Vagina (tissue), 2 donors: ENCODE measurements around the gene ELP4. TPM values are rescaled to one million over a fixed set of nuclear protein-coding genes. Genes with fewer than 3 reads are reported as not detected.
"Not testable (repeated sequence)": the region's sequence is repeated elsewhere in the genome, so short reads cannot be mapped to it uniquely, and the experiment has no call there.

Experiments
- DNase-seq, 2 donors: peaks; one replicate each; pipeline ENCODE4 v3.0.0-alpha.2; 2017; ENCODE audit errors: extremely low spot score in 2 of 2
- H3K27ac ChIP-seq: fragments of 200-600 bp; sonication (generic); one replicate; pipeline ENCODE4 v1.5.1; 2019
- H3K27me3 ChIP-seq: fragments of 200-600 bp; sonication (generic); one replicate; pipeline ENCODE4 v1.5.1; 2019
- H3K36me3 ChIP-seq, 2 donors: fragments of 200-600 bp; sonication (generic); one replicate each; pipeline ENCODE4 v1.5.1; 2017 to 2019
- H3K4me1 ChIP-seq: fragments of 200-600 bp; sonication (generic); one replicate; pipeline ENCODE4 v1.5.1; 2019
- H3K4me3 ChIP-seq, 2 donors: fragments of 200-600 bp; sonication (generic); 1 replicate in 1 of 2; 2 replicates in 1 of 2; pipeline ENCODE4 v1.5.1; 2016 to 2019
- H3K9me3 ChIP-seq: fragments of 200-600 bp; sonication (generic); one replicate; pipeline ENCODE4 v1.5.1; 2019
- CTCF ChIP-seq, 3 experiments: fragments of 450-650 bp in 2 of 3; fragments of 200-600 bp in 1 of 3; sonication (generic) in 1 of 3; IDR thresholded peaks; one replicate each; pipeline ENCODE4 v1.5.1; 2017 to 2019; ENCODE audit warnings: antibody characterized with exemption in 3 of 3, mild to moderate bottlenecking in 2 of 3, moderate library complexity in 2 of 3
- POLR2A ChIP-seq, 2 donors: fragments of 450-650 bp; IDR thresholded peaks; one replicate each; pipeline ENCODE4 v1.6.1; 2017; ENCODE audit warnings: antibody characterized with exemption in 2 of 2, mild to moderate bottlenecking in 2 of 2, moderate library complexity in 2 of 2
- POLR2AphosphoS5 ChIP-seq, 2 donors: sonication (generic); formaldehyde crosslinking; IDR thresholded peaks; one replicate each; pipeline ENCODE4 v1.9.0; 2017; ENCODE audit warnings: antibody characterized with exemption in 2 of 2, mild to moderate bottlenecking in 2 of 2, low read depth in 1 of 2; ENCODE audit not compliant: insufficient read depth in 1 of 2
- intact Hi-C: fragments of 100-400 bp; cut with DNase I; formaldehyde crosslinking; loops from one replicate; pipeline ENCODE4 v1.15.1; 2023
- total RNA-seq: library from RNA; depleted of rRNA; stranded (reverse); fragments of >200 nt; gene quantifications from one replicate; pipeline ENCODE4 v1.2.3, GENCODE V29; 2016

ELP4 gene
- total RNA-seq, 1 donor from 2014 or later: 23.3 TPM

GRCh38 chr11:31690041-31690440, 180.5 kb downstream of the ELP4 start:
- no peaks in the 10 kb centered on the region for H3K9me3 ChIP-seq
- H3K4me1 ChIP-seq: no peaks in the 10 kb centered on the region
- intact Hi-C loops: no loop called here
- DNase-seq: no peak
- H3K36me3 ChIP-seq: no peaks in the 10 kb centered on the region
- no peak overlapping the region for H3K27ac ChIP-seq
- no peaks in the 10 kb centered on the region for H3K27me3 ChIP-seq
- no peak for TF ChIP-seq POLR2A (IDR thresholded peaks at IDR 0.05)
- TF ChIP-seq CTCF (IDR thresholded peaks at IDR 0.05): no peak
- TF ChIP-seq POLR2AphosphoS5 (IDR thresholded peaks at IDR 0.05; ENCODE audit: insufficient read depth in 1 of 2, low read depth in 1 of 2): no peak
- no peak overlapping the region for H3K4me3 ChIP-seq

GRCh38 chr11:31690516-31690915, 180.9 kb downstream of the ELP4 start:
- intact Hi-C loops: no loop called here
- H3K36me3 ChIP-seq: no peaks in the 10 kb centered on the region
- H3K9me3 ChIP-seq: no peaks in the 10 kb centered on the region
- DNase-seq: no peak
- no peak overlapping the region for H3K27ac ChIP-seq
- no peak overlapping the region for H3K4me3 ChIP-seq
- TF ChIP-seq POLR2A (IDR thresholded peaks at IDR 0.05) (no peak), POLR2AphosphoS5 (IDR thresholded peaks at IDR 0.05; ENCODE audit: insufficient read depth in 1 of 2, low read depth in 1 of 2) (no peak), CTCF (IDR thresholded peaks at IDR 0.05) (no peak)
- H3K27me3 ChIP-seq: no peaks in the 10 kb centered on the region
- H3K4me1 ChIP-seq: no peaks in the 10 kb centered on the region

DNA sequence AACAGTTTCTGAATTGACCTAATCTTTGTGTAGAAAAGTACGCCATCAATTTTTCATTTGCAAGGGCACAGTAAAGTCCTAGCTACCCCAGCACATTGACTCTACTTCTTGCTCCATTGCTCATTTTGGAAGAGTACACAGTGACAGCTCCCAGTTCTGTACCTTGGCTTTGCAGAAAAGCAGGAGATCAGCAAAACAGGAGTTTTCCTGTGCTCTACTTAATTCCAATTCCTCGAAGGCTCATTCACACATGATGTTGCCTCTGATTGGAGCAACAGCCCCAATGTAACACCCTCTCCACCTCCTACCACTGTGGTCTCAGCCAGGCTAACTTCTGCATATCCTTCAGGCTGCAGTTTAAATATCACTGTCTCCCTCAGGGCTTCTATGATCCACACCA, 182.9 kb downstream of the ELP4 start:
- no peaks in the 10 kb centered on the region for H3K36me3 ChIP-seq
- TF ChIP-seq CTCF (IDR thresholded peaks at IDR 0.05): no peak
- no peak for TF ChIP-seq POLR2AphosphoS5 (IDR thresholded peaks at IDR 0.05; ENCODE audit: insufficient read depth in 1 of 2, low read depth in 1 of 2)
- no peak for TF ChIP-seq POLR2A (IDR thresholded peaks at IDR 0.05)
- H3K4me3 ChIP-seq: no peak overlapping the region
- H3K9me3 ChIP-seq: no peaks in the 10 kb centered on the region
- H3K27ac ChIP-seq: no peak overlapping the region
- intact Hi-C loops: no loop called here
- no peak for DNase-seq
- H3K27me3 ChIP-seq: no peaks in the 10 kb centered on the region
- H3K4me1 ChIP-seq: no peaks in the 10 kb centered on the region

GRCh38 chr11:31697049-31697448, 187.5 kb downstream of the ELP4 start:
- H3K27me3 ChIP-seq, intact Hi-C loops, H3K36me3 ChIP-seq, H3K4me3 ChIP-seq, H3K27ac ChIP-seq, DNase-seq, H3K4me1 ChIP-seq, H3K9me3 ChIP-seq: not testable (repeated sequence)

DNA sequence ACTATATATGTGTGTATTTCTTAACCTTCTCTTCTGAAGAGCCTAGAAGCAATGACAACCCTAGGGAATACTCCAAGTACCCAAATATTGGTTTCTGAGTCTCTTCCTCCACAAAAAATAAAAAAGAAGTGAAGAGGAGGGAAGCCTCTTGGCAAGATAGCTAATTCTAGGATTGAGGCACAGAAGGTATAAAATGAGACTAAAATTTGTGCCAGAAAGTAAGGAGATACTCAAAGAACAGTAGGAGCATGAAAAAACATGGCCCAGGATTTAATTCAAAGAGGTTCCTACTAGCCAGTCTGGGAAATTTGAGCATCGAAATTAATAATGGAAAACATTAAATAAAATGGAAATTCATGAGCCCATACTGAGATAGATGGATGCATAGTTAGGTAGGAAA, 189.5 kb downstream of the ELP4 start:
- Histone ChIP-seq H3K9me3 (no peaks in the 10 kb centered on the region), H3K27ac (no peak overlapping the region), H3K4me3 (no peak overlapping the region), H3K4me1 (no peaks in the 10 kb centered on the region), H3K27me3 (no peaks in the 10 kb centered on the region), H3K36me3 (no peaks in the 10 kb centered on the region)
- no peak for DNase-seq
- intact Hi-C loops: no loop called here
- no peak for TF ChIP-seq POLR2A (IDR thresholded peaks at IDR 0.05)
- no peak for TF ChIP-seq POLR2AphosphoS5 (IDR thresholded peaks at IDR 0.05; ENCODE audit: insufficient read depth in 1 of 2, low read depth in 1 of 2)
- TF ChIP-seq CTCF (IDR thresholded peaks at IDR 0.05): no peak

DNA sequence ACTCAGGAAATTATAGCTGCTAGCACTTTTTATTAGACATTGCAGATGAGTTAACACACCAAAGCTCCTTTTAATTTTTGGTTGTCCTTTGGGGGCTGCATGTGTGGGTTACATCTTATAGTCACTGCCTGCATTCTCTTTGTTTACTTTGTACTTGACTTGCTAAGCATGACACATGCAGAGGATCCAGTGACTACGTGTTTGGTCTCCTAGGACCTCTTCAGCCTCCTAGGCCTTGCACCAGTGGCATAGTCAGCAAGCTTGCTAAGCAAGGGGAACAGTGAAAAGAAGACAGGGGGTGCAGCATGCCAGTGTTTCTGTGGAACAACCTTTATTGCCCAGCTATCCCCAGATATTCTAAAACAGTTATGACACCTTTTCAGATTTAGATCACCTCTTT, 193.4 kb downstream of the ELP4 start:
- no peaks in the 10 kb centered on the region for H3K9me3 ChIP-seq
- TF ChIP-seq POLR2AphosphoS5 (IDR thresholded peaks at IDR 0.05; ENCODE audit: insufficient read depth in 1 of 2, low read depth in 1 of 2): no peak
- no peak for TF ChIP-seq POLR2A (IDR thresholded peaks at IDR 0.05)
- TF ChIP-seq CTCF (IDR thresholded peaks at IDR 0.05): no peak
- H3K27ac ChIP-seq: no peak overlapping the region
- no peak overlapping the region for H3K4me3 ChIP-seq
- no peaks in the 10 kb centered on the region for H3K4me1 ChIP-seq
- intact Hi-C loops: no loop called here
- DNase-seq: no peak
- H3K27me3 ChIP-seq: no peaks in the 10 kb centered on the region
- peaks cover 0 to 3% of the 10 kb centered on the region in 2 donors for H3K36me3 ChIP-seq
